ENCODE measurements around the gene UBALD2. TPM values are rescaled to one million over a fixed set of nuclear protein-coding genes. Genes with fewer than 3 reads are reported as not detected.
"Not testable (repeated sequence)": the region's sequence is repeated elsewhere in the genome, so short reads cannot be mapped to it uniquely, and the experiment has no call there.

UBALD2 gene
- total and polyA plus RNA-seq, 9 donors, result 3.6 to 21.9 (median 13.9) TPM

DNA sequence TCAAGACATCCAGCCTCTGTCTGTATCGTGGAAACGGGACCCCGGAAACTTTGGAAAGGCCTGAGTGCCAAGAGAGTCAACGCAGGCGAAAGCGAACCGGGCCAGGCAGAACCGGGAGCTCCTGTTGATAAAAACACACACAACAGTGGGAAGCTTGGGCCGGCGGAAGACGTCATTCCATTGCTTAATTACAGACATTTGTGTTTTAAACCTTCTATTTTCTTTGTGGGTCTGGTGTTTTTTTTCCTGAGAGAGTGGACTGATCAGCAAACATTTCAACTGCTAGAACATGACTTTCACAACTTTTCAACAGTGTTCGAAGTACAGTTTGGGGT is 24.0 kb upstream of the UBALD2 start:
- Histone ChIP-seq H3K4me1 (ENCODE audit: insufficient read depth) (no peaks in the 10 kb centered on the region), H3K27ac (no peak overlapping the region), H3K27me3 (no peaks in the 10 kb centered on the region), H3K36me3 (no peaks in the 10 kb centered on the region), H3K9me3 (no peaks in the 10 kb centered on the region), H3K4me3 (peak overlapping the region; percentile 46)
- DNase-seq, result peak; percentile 29 to 69 (median 49)
- 3 to 10% (median 5%) methylated on average over 12 of the region's 12 CpGs for WGBS, 3 donors
- intact Hi-C loops (cut with DNase I), result no loop called here
- TF ChIP-seq EP300 (IDR thresholded peaks at IDR 0.05) (no peak), POLR2A (IDR thresholded peaks at IDR 0.05) (no peak)
- TF ChIP-seq, protein P1, sequence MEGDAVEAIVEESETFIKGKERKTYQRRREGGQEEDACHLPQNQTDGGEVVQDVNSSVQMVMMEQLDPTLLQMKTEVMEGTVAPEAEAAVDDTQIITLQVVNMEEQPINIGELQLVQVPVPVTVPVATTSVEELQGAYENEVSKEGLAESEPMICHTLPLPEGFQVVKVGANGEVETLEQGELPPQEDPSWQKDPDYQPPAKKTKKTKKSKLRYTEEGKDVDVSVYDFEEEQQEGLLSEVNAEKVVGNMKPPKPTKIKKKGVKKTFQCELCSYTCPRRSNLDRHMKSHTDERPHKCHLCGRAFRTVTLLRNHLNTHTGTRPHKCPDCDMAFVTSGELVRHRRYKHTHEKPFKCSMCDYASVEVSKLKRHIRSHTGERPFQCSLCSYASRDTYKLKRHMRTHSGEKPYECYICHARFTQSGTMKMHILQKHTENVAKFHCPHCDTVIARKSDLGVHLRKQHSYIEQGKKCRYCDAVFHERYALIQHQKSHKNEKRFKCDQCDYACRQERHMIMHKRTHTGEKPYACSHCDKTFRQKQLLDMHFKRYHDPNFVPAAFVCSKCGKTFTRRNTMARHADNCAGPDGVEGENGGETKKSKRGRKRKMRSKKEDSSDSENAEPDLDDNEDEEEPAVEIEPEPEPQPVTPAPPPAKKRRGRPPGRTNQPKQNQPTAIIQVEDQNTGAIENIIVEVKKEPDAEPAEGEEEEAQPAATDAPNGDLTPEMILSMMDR (IDR thresholded peaks at IDR 0.05), result no peak

DNA sequence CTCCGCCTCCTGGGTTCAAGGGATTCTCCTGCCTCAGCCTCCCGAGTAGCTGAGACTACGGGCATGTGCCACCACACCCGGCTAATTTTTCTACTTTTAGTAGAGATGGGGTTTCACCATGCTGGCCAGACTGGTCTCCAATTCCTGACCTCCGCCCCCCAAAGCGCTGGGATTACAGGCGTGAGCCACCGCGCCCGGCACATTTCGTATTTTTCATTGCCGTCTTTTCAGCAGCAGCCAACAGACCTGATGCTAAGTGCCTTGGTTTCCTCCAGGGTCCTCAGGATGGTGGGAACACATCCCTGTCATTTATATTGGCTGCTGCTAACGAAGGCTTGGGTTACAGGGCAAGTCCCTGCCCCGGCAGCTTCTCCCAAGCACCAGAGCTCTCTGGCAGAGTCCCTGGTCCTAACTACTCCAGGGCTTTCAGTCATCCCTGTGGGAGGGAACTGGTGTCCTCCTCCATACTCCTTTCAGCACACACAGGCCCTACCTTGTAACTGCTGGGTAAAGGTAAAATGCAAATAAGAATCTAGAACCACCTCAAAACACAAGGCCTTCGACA is 23.4 kb upstream of the UBALD2 start:
- no peaks in the 10 kb centered on the region for H3K27me3 ChIP-seq
- no peak for TF ChIP-seq EP300 (IDR thresholded peaks at IDR 0.05)
- TF ChIP-seq, protein P1 (IDR thresholded peaks at IDR 0.05), result no peak
- TF ChIP-seq POLR2A (IDR thresholded peaks at IDR 0.05), result no peak
- no peak for DNase-seq

DNA sequence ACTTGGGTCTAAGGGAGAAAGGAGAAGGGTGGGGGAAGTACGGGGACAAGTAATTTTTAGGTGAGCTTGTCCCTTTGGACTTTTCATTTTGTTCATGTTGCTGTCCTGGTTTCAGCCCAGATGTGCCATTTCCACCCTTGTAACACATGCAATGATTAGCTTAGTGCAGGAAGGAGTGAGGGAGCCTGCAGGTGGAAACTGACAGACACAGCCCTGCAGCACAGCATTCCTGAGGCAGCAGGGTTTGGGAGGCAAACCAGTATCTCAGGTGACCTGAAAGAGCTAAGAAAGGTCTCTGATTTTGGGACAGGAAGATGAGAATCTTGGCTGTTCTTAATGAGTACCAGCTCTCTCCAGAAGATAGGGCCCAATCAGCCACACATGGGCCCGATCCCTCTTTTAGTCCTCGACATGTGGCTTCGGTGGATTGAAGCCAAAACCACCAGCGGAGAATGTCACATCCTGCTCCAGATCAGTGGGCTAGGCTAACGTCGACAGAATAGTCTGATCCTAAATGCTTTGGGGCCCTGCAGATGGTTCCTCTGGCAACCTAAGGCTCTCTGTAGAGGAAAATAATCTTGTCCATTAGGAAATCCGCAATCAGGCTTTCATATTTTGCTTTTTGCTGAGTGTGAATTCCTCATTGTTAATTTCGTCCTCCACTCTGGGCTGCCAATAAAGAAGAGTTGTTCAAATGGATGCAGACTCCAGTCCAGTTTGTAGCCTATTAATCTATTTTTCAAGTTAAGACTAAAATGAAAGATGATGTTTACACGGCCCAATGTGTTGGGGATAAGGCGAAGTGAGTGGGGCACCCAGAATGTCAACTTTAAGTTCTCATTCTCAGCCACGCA is 21.1 kb upstream of the UBALD2 start:
- no peak overlapping the region for H3K4me3 ChIP-seq
- intact Hi-C loops (cut with DNase I), result no loop called here
- no peak for DNase-seq
- H3K9me3 ChIP-seq, result no peaks in the 10 kb centered on the region
- no peaks in the 10 kb centered on the region for H3K27me3 ChIP-seq
- no peak overlapping the region for H3K27ac ChIP-seq
- WGBS, 3 donors, result 71 to 78% (median 76%) methylated on average over 12 of the region's 12 CpGs
- H3K4me1 ChIP-seq (ENCODE audit: insufficient read depth), result no peaks in the 10 kb centered on the region
- TF ChIP-seq EP300 (IDR thresholded peaks at IDR 0.05), result no peak
- TF ChIP-seq, protein P1 (IDR thresholded peaks at IDR 0.05), result no peak
- no peak for TF ChIP-seq POLR2A (IDR thresholded peaks at IDR 0.05)
- no peaks in the 10 kb centered on the region for H3K36me3 ChIP-seq

More for the DNA sequence above, 23.4 kb upstream of the UBALD2 start:
- intact Hi-C loops (cut with DNase I), result no loop called here
- no peaks in the 10 kb centered on the region for H3K9me3 ChIP-seq
- no peak overlapping the region for H3K27ac ChIP-seq
- WGBS, 3 donors, result 88 to 92% (median 88%) methylated on average over 15 of the region's 15 CpGs
- no peaks in the 10 kb centered on the region for H3K4me1 ChIP-seq (ENCODE audit: insufficient read depth)
- H3K36me3 ChIP-seq, result no peaks in the 10 kb centered on the region
- no peak overlapping the region for H3K4me3 ChIP-seq

DNA sequence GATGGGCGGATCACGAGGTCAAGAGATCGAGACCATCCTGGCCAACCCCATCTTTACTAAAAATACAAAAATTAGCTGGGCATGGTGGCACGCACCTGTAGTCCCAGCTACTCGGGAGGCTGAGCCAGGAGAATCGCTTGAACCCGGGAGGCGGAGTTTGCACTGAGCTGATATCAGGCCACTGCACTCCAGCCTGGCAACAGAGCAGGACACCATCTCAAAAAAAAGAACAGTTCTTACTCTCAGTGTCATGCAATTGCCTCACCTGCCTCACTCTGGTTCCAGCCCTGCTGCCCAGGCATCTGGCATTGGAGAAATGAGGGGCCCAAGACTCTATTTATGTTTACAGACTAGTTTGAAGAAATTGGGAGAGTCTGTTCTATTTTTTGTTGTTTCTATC is 20.4 kb upstream of the UBALD2 start:
- H3K36me3 ChIP-seq; intact Hi-C loops (cut with DNase I); H3K4me1 ChIP-seq (ENCODE audit: insufficient read depth); H3K27ac ChIP-seq; H3K9me3 ChIP-seq; DNase-seq; H3K27me3 ChIP-seq; H3K4me3 ChIP-seq: not testable (repeated sequence)
- WGBS, 3 donors, result 87 to 97% (median 93%) methylated on average over 8 of the region's 8 CpGs
